ENCODE results near the gene MSI2. TPM values are rescaled to one million over a fixed set of nuclear protein-coding genes. Genes with fewer than 3 reads are reported as not detected.
A peak's percentile ranks its signal among the peaks of the same experiment; 100 is the strongest.

Gene MSI2
- total and polyA plus RNA-seq, 4 donors: 9.4 to 64.0 (median 30.4) TPM

- Histone ChIP-seq H3K4me1 (ENCODE audit: control insufficient read depth in 5 of 5, insufficient read depth in 5 of 5, low read length in 5 of 5) (peaks cover 0 to 19% (median 7%) of the 10 kb centered on the region in 5 donors), H3K4me3 (no peak overlapping the region), H3K27me3 (ENCODE audit: control insufficient read depth in 3 of 3, insufficient read depth in 3 of 3, low read length in 2 of 3) (no peaks in the 10 kb centered on the region), H3K9me3 (ENCODE audit: control insufficient read depth in 4 of 4, insufficient read depth in 3 of 4, low read length in 3 of 4) (peaks cover 0 to 4% (median 1%) of the 10 kb centered on the region in 4 donors), H3K9ac (ENCODE audit: insufficient read depth in 1 of 2, low read length in 2 of 2) (no peak overlapping the region), H3K36me3 (ENCODE audit: control insufficient read depth in 4 of 4, insufficient read depth in 4 of 4, low read length in 4 of 4) (no peaks in the 10 kb centered on the region), H3K27ac (ENCODE audit: low read depth in 1 of 2, low read length in 1 of 2) (peak overlapping the region in 1 of 2 donors; percentile 26)
- no peak for DNase-seq
- WGBS, 2 donors: 40 to 72% methylated on average over 8 of the region's 8 CpGs
- no peak for TF ChIP-seq CTCF (IDR thresholded peaks at IDR 0.05; ENCODE audit: control extremely low read depth, extremely low read depth)
- ATAC-seq (ENCODE audit: insufficient read depth, low FRiP score): no peak
Observed at GRCh38 chr17:57599271-57600045, 343.1 kb downstream of the MSI2 start.

GRCh38 chr17:57600074-57600473, 343.8 kb downstream of the MSI2 start:
- H3K4me1 ChIP-seq (ENCODE audit: control insufficient read depth in 5 of 5, insufficient read depth in 5 of 5, low read length in 5 of 5): peaks cover 0 to 25% (median 9%) of the 10 kb centered on the region in 5 donors
- H3K4me3 ChIP-seq: no peak overlapping the region
- no peak for ATAC-seq (ENCODE audit: insufficient read depth, low FRiP score)
- peaks cover 0 to 4% (median 1%) of the 10 kb centered on the region in 4 donors for H3K9me3 ChIP-seq (ENCODE audit: control insufficient read depth in 4 of 4, insufficient read depth in 3 of 4, low read length in 3 of 4)
- TF ChIP-seq CTCF (IDR thresholded peaks at IDR 0.05; ENCODE audit: control extremely low read depth, extremely low read depth): no peak
- peak in 1 of 3 donors; percentile 45 for DNase-seq
- H3K27me3 ChIP-seq (ENCODE audit: control insufficient read depth in 3 of 3, insufficient read depth in 3 of 3, low read length in 2 of 3): no peaks in the 10 kb centered on the region
- no peaks in the 10 kb centered on the region for H3K36me3 ChIP-seq (ENCODE audit: control insufficient read depth in 4 of 4, insufficient read depth in 4 of 4, low read length in 4 of 4)
- 25 to 64% methylated on average over 1 of the region's 1 CpG for WGBS, 2 donors
- no peak overlapping the region for H3K9ac ChIP-seq (ENCODE audit: insufficient read depth in 1 of 2, low read length in 2 of 2)
- no peak overlapping the region for H3K27ac ChIP-seq (ENCODE audit: low read depth in 1 of 2, low read length in 1 of 2)

GRCh38 chr17:57601143-57601735, 344.9 kb downstream of the MSI2 start:
- Histone ChIP-seq H3K9me3 (ENCODE audit: control insufficient read depth in 4 of 4, insufficient read depth in 3 of 4, low read length in 3 of 4) (peaks cover 0 to 2% (median 0%) of the 10 kb centered on the region in 4 donors), H3K4me1 (ENCODE audit: control insufficient read depth in 5 of 5, insufficient read depth in 5 of 5, low read length in 5 of 5) (peaks cover 0 to 33% (median 20%) of the 10 kb centered on the region in 5 donors), H3K4me3 (no peak overlapping the region), H3K27ac (ENCODE audit: low read depth in 1 of 2, low read length in 1 of 2) (no peak overlapping the region), H3K9ac (ENCODE audit: insufficient read depth in 1 of 2, low read length in 2 of 2) (no peak overlapping the region), H3K27me3 (ENCODE audit: control insufficient read depth in 3 of 3, insufficient read depth in 3 of 3, low read length in 2 of 3) (no peaks in the 10 kb centered on the region), H3K36me3 (ENCODE audit: control insufficient read depth in 4 of 4, insufficient read depth in 4 of 4, low read length in 4 of 4) (no peaks in the 10 kb centered on the region)
- no peak for TF ChIP-seq CTCF (IDR thresholded peaks at IDR 0.05; ENCODE audit: control extremely low read depth, extremely low read depth)
- ATAC-seq (ENCODE audit: insufficient read depth, low FRiP score) (no peak), DNase-seq (no peak)
- 92% methylated on average over 13 of the region's 13 CpGs for WGBS, 2 donors
